ENCODE data around the gene SLC38A3. TPM values are rescaled to one million over a fixed set of nuclear protein-coding genes. Genes with fewer than 3 reads are reported as not detected.
"Not testable (repeated sequence)": the region's sequence is repeated elsewhere in the genome, so short reads cannot be mapped to it uniquely, and the experiment has no call there.

Gene SLC38A3
- total RNA-seq, 2 experiments from 2014 or later = not detected

GRCh38 chr3:50205413-50206276 is 574 bp downstream of the SLC38A3 start:
- no peak overlapping the region for H3K27ac Mint-ChIP-seq
- ATAC-seq (peak; percentile 64), DNase-seq (peak; percentile 48)
- ChIA-PET CTCF (interaction anchor here (1.8 to 4.7 kb wide), 2 partner anchors 11 to 20 kb away, joined by 5 to 24 read pairs; no protein-coding TSS in a partner anchor), POLR2A (no interaction called here)
- H3K4me1 Mint-ChIP-seq (ENCODE audit: low read depth) = no peaks in the 10 kb centered on the region
- H3K27me3 Mint-ChIP-seq (ENCODE audit: low read depth) = peaks cover 44% of the 10 kb centered on the region
- H3K4me3 Mint-ChIP-seq = no peak overlapping the region
- H3K9me3 Mint-ChIP-seq (ENCODE audit: insufficient read depth) = no peaks in the 10 kb centered on the region
- no peaks in the 10 kb centered on the region for H3K36me3 Mint-ChIP-seq (ENCODE audit: low read depth)

DNA sequence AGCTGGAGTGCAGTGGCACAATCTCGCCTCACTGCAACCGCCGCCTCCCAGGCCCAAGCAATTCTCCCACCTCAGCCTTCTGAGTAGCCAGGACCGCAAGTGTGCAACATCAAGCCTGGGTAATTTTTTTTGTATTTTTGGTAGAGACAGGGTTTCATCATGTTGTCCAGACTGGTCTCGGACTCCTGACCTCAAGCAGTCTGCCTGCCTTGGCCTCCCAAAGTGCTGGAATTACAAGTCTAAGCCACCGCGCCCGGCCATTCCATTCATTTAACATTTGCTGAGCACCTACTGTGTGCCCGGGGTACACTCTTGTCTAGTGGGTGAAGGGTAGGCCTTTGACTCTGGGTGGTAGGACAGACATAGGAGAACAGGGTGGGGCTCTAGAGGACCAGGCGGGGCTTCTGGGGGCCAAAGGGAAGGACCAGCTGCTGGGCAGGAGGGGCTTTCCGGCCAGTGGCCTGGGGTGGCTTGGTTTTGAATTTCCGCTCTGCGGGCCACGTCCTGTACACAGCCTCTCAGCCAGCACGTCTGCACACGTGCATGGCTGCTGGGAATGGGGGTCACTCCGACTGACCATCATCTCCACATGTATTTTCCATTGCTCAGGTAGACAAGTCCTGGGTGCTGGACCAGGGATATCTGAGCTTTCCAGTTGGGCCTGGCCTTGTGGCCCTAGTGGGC is 2.4 kb downstream of the SLC38A3 start:
- ChIA-PET CTCF (interaction anchor here (1.1 to 4.7 kb wide), 2 partner anchors 13 to 19 kb away, joined by 3 to 24 read pairs; no protein-coding TSS in a partner anchor), POLR2A (no interaction called here)
- H3K27ac Mint-ChIP-seq = no peak overlapping the region
- DNase-seq (no peak), ATAC-seq (no peak)
- peaks cover 34% of the 10 kb centered on the region for H3K27me3 Mint-ChIP-seq (ENCODE audit: low read depth)
- no peaks in the 10 kb centered on the region for H3K9me3 Mint-ChIP-seq (ENCODE audit: insufficient read depth)
- H3K4me3 Mint-ChIP-seq = no peak overlapping the region
- H3K36me3 Mint-ChIP-seq (ENCODE audit: low read depth) = no peaks in the 10 kb centered on the region
- H3K4me1 Mint-ChIP-seq (ENCODE audit: low read depth) = peaks cover 5% of the 10 kb centered on the region

- Mint-ChIP-seq H3K36me3 (ENCODE audit: low read depth) (no peaks in the 10 kb centered on the region), H3K4me3 (no peak overlapping the region), H3K27ac (no peak overlapping the region), H3K27me3 (ENCODE audit: low read depth) (peaks cover 26% of the 10 kb centered on the region), H3K4me1 (ENCODE audit: low read depth) (peaks cover 5% of the 10 kb centered on the region), H3K9me3 (ENCODE audit: insufficient read depth) (no peaks in the 10 kb centered on the region)
- CTCF ChIA-PET = interaction anchor here (1.1 to 2.3 kb wide), 3 partner anchors 14 to 18 kb away, joined by 3 to 8 read pairs (median 5); no protein-coding TSS in a partner anchor
- ATAC-seq (no peak), DNase-seq (no peak)
- POLR2A ChIA-PET = no interaction called here
These were observed 3.7 kb downstream of the SLC38A3 start for GRCh38 chr3:50208677-50209344.

GRCh38 chr3:50210176-50210509 is 5.1 kb downstream of the SLC38A3 start:
- Mint-ChIP-seq H3K4me1 (ENCODE audit: low read depth) (peaks cover 5% of the 10 kb centered on the region), H3K27ac (no peak overlapping the region), H3K9me3 (ENCODE audit: insufficient read depth) (no peaks in the 10 kb centered on the region), H3K4me3 (no peak overlapping the region), H3K27me3 (ENCODE audit: low read depth) (peaks cover 17% of the 10 kb centered on the region), H3K36me3 (ENCODE audit: low read depth) (no peaks in the 10 kb centered on the region)
- ATAC-seq = no peak
- no peak for DNase-seq
- ChIA-PET CTCF (interaction anchor here (0.7 to 2.3 kb wide), 4 partner anchors 16 to 37 kb away, joined by 3 to 8 read pairs (median 6); no protein-coding TSS in a partner anchor), POLR2A (no interaction called here)

DNA sequence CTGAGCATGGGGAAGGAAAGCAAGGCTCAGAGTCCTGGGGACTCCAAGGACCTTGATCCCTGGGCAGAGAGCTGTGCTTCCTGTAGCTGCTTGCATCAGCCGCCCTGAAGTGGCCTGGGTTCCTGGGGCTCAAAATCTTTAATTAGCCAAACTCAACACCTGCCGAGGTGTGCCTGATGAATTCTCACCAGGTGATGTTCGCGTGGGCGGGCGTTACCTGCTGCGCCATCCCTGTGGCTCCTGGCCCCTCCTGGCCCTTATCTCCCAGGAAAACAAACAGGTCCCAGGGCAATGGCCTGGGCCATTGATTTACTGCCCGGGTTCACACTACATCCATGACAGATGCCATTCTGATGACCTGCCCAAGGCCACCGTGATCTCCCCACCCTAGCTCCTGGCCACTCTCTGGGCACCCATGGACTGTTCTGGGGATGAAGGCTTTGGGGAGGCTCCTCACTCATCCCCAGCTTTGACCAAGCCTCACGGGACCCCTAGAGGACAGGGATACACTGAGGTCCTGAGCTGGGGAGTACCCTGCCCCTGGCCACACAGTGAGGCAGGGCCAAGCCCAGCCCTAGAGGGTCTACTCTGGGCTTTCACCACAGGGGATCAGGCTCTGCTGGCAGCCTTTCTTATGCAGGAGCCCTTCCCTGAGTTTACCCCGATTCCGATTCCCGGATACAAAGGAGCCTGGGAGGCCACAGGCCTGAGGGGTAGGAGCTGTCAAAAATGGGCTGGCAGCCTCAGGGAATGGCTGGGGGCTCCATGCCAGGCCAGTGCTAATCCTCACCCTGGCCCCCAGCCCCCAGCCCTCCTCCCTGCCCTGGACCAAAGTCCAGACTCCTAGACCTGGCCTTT is 5.7 kb downstream of the SLC38A3 start:
- no peak for ATAC-seq
- H3K36me3 Mint-ChIP-seq (ENCODE audit: low read depth) = no peaks in the 10 kb centered on the region
- POLR2A ChIA-PET = no interaction called here
- H3K9me3 Mint-ChIP-seq (ENCODE audit: insufficient read depth) = no peaks in the 10 kb centered on the region
- H3K4me1 Mint-ChIP-seq (ENCODE audit: low read depth) = peaks cover 5% of the 10 kb centered on the region
- no peak for DNase-seq
- CTCF ChIA-PET = interaction anchor here (0.7 to 2.3 kb wide), 5 partner anchors 15 to 36 kb away, joined by 3 to 8 read pairs (median 7); no protein-coding TSS in a partner anchor
- peaks cover 15% of the 10 kb centered on the region for H3K27me3 Mint-ChIP-seq (ENCODE audit: low read depth)
- no peak overlapping the region for H3K27ac Mint-ChIP-seq
- no peak overlapping the region for H3K4me3 Mint-ChIP-seq

- DNase-seq; H3K27ac Mint-ChIP-seq; H3K36me3 Mint-ChIP-seq (ENCODE audit: low read depth); H3K4me1 Mint-ChIP-seq (ENCODE audit: low read depth); ATAC-seq; H3K9me3 Mint-ChIP-seq (ENCODE audit: insufficient read depth); H3K4me3 Mint-ChIP-seq: not testable (repeated sequence)
- ChIA-PET POLR2A (interaction anchor here (0.6 to 1.7 kb wide), 2 partner anchors 12 to 17 kb away, joined by 3 to 5 read pairs; no protein-coding TSS in a partner anchor), CTCF (interaction anchor here (1.1 to 1.9 kb wide), 3 partner anchors 14 to 36 kb away, joined by 3 to 7 read pairs (median 5); no protein-coding TSS in a partner anchor)
- peaks cover 12% of the 10 kb centered on the region for H3K27me3 Mint-ChIP-seq (ENCODE audit: low read depth)
These were observed 6.3 kb downstream of the SLC38A3 start for GRCh38 chr3:50211368-50211717.

DNA sequence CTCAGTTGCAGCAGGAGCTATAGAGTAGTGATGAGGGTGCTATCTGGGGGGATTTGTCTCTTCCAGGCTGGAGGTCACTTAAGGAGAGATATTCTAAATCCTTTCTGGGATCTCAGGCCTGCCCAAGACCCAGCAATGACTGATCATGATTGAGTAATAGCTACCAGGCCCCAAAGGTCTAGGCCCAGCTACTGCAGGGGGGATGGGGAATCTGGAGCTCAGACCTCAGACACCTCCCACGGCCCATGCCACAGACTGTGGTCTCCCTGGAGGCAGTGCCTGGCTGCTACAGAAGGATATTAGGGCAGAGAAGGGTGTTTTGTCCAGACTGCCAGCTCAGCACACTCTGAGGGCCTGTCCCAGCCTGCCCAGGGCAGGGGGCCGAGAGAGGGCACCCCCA is 6.9 kb downstream of the SLC38A3 start:
- ChIA-PET CTCF (interaction anchor here (1.1 to 1.9 kb wide), 2 partner anchors 14 to 17 kb away, joined by 3 to 7 read pairs; no protein-coding TSS in a partner anchor), POLR2A (interaction anchor here (0.6 to 1.7 kb wide), 2 partner anchors 12 to 17 kb away, joined by 3 to 5 read pairs; no protein-coding TSS in a partner anchor)
- no peak overlapping the region for H3K4me3 Mint-ChIP-seq
- DNase-seq (no peak), ATAC-seq (no peak)
- peaks cover 6% of the 10 kb centered on the region for H3K27me3 Mint-ChIP-seq (ENCODE audit: low read depth)
- no peaks in the 10 kb centered on the region for H3K36me3 Mint-ChIP-seq (ENCODE audit: low read depth)
- H3K9me3 Mint-ChIP-seq (ENCODE audit: insufficient read depth) = no peaks in the 10 kb centered on the region
- no peak overlapping the region for H3K27ac Mint-ChIP-seq
- H3K4me1 Mint-ChIP-seq (ENCODE audit: low read depth) = peaks cover 5% of the 10 kb centered on the region

DNA sequence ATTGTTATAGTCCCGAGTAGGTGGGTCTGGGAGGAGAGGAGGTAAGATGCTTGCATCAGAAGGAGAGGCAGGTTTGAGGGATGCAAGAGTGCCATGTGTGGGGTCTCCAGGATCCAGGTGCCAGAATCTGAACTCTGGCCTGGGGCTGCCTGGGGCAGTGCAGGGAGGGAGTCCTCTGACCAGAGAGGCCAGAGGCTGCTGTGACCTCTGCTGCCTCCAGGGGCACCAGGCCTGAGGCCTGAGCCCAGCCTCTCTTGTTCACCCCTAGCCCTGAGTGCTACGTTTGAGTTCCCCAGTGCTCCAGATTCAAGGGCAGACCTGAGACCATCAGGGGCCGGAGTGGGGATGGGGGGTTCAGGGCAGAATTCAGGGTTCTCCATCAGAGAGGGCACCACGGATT is 7.4 kb downstream of the SLC38A3 start:
- ChIA-PET CTCF (interaction anchor here (1.9 kb wide), 1 partner anchor 13 kb away, joined by 7 read pairs; no protein-coding TSS in a partner anchor), POLR2A (interaction anchor here (1.7 kb wide), 1 partner anchor 18 kb away, joined by 5 read pairs; no protein-coding TSS in a partner anchor)
- Mint-ChIP-seq H3K4me3 (no peak overlapping the region), H3K4me1 (ENCODE audit: low read depth) (peaks cover 5% of the 10 kb centered on the region), H3K27me3 (ENCODE audit: low read depth) (peaks cover 5% of the 10 kb centered on the region), H3K36me3 (ENCODE audit: low read depth) (no peaks in the 10 kb centered on the region), H3K27ac (no peak overlapping the region), H3K9me3 (ENCODE audit: insufficient read depth) (no peaks in the 10 kb centered on the region)
- DNase-seq (no peak), ATAC-seq (no peak)

- Mint-ChIP-seq H3K4me3 (no peak overlapping the region), H3K27me3 (ENCODE audit: low read depth) (peaks cover 3% of the 10 kb centered on the region), H3K4me1 (ENCODE audit: low read depth) (peaks cover 5% of the 10 kb centered on the region), H3K36me3 (ENCODE audit: low read depth) (no peaks in the 10 kb centered on the region), H3K27ac (no peak overlapping the region), H3K9me3 (ENCODE audit: insufficient read depth) (no peaks in the 10 kb centered on the region)
- ChIA-PET POLR2A (interaction anchor here (1.7 kb wide), 1 partner anchor 18 kb away, joined by 5 read pairs; no protein-coding TSS in a partner anchor), CTCF (no interaction called here)
- no peak for ATAC-seq
- no peak for DNase-seq
These were observed 7.9 kb downstream of the SLC38A3 start for GRCh38 chr3:50212971-50213370.

GRCh38 chr3:50213373-50213772 is 8.3 kb downstream of the SLC38A3 start:
- ATAC-seq (no peak), DNase-seq (no peak)
- peaks cover 5% of the 10 kb centered on the region for H3K4me1 Mint-ChIP-seq (ENCODE audit: low read depth)
- H3K4me3 Mint-ChIP-seq = no peak overlapping the region
- no peaks in the 10 kb centered on the region for H3K36me3 Mint-ChIP-seq (ENCODE audit: low read depth)
- no peaks in the 10 kb centered on the region for H3K9me3 Mint-ChIP-seq (ENCODE audit: insufficient read depth)
- ChIA-PET CTCF (interaction anchor here (1.3 kb wide), 1 partner anchor 19 kb away, joined by 4 read pairs; no protein-coding TSS in a partner anchor), POLR2A (no interaction called here)
- peaks cover 3% of the 10 kb centered on the region for H3K27me3 Mint-ChIP-seq (ENCODE audit: low read depth)
- no peak overlapping the region for H3K27ac Mint-ChIP-seq

DNA sequence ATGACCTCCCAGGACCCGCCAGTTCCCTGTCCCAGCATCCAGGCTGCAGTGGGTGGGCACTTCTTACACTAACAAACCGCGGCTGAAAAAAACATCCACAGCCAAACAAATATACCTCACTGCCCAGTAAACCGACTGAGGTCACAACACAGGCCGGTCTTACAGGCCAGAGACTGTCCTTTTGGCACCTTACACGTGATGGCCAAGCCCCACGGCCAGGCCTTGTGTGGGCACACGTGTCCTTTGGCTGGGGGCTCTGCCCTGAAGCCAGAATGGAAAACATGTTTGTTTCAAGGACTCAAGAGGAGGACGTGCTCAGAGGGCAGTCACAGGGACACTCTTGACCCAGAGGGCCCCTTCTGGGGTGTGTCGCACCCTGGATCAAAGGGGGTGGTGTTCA is 9.8 kb downstream of the SLC38A3 start:
- Mint-ChIP-seq H3K27me3 (ENCODE audit: low read depth) (no peaks in the 10 kb centered on the region), H3K27ac (no peak overlapping the region), H3K4me3 (no peak overlapping the region), H3K36me3 (ENCODE audit: low read depth) (no peaks in the 10 kb centered on the region), H3K9me3 (ENCODE audit: insufficient read depth) (no peaks in the 10 kb centered on the region), H3K4me1 (ENCODE audit: low read depth) (peaks cover 5% of the 10 kb centered on the region)
- ATAC-seq = no peak
- DNase-seq = no peak
- ChIA-PET CTCF (interaction anchor here (0.7 to 1.8 kb wide), 3 partner anchors 11 to 21 kb away, joined by 3 to 5 read pairs (median 4); no protein-coding TSS in a partner anchor), POLR2A (no interaction called here)
